CD4-positive, CD25-positive, alpha-beta regulatory T cell (primary cell): Measurements from ENCODE around the gene LDHB. TPM values are rescaled to one million over a fixed set of nuclear protein-coding genes. Genes with fewer than 3 reads are reported as not detected.

Experiments used
- ATAC-seq, 2 donors: fragments of 150-1000 bp; cut with Tn5 transposase; one replicate each; pipeline ENCODE4 v1.10.0; 2021; ENCODE audit warnings: low read depth in 2 of 2, moderate number of reproducible peaks in 2 of 2, moderate library complexity in 1 of 2
- DNase-seq, 3 donors: peaks; one replicate each; pipeline versions ENCODE4 v3.0.0 to v3.0.0-alpha.2; 2012 to 2022; ENCODE audit warnings: mixed read lengths in 1 of 3
- H3K27ac ChIP-seq: one replicate; pipeline ENCODE4 v1.7.0; 2013; ENCODE audit warnings: mild to moderate bottlenecking, low read length; ENCODE audit not compliant: insufficient read depth, poor library complexity, severe bottlenecking
- H3K27me3 ChIP-seq: one replicate; pipeline ENCODE4 v1.7.0; 2013; ENCODE audit warnings: low read length; ENCODE audit not compliant: control insufficient read depth, insufficient read depth
- H3K36me3 ChIP-seq: one replicate; pipeline ENCODE4 v1.7.0; 2013; ENCODE audit warnings: mild to moderate bottlenecking, low read length, moderate library complexity; ENCODE audit not compliant: control insufficient read depth, insufficient read depth
- H3K4me1 ChIP-seq: 2 replicates; pipeline ENCODE4 v1.7.0; 2013; ENCODE audit warnings: mild to moderate bottlenecking, low read length; ENCODE audit not compliant: insufficient read depth, control insufficient read depth, poor library complexity, severe bottlenecking
- H3K4me3 ChIP-seq: one replicate; pipeline ENCODE4 v1.7.0; 2013; ENCODE audit warnings: low read depth, mild to moderate bottlenecking, low read length, moderate library complexity
- H3K9me3 ChIP-seq, 2 experiments: 1 replicate in 1 of 2; 2 replicates in 1 of 2; pipeline ENCODE4 v1.7.0; 2013; ENCODE audit warnings: low read length in 2 of 2, mild to moderate bottlenecking in 1 of 2, moderate library complexity in 1 of 2; ENCODE audit not compliant: control insufficient read depth in 2 of 2
- H3K27ac Mint-ChIP-seq, 3 donors: one replicate each; pipeline ENCODE4 v1.8.0; 2020 to 2022; ENCODE audit warnings: mild to moderate bottlenecking in 3 of 3, mixed read lengths in 3 of 3, moderate library complexity in 2 of 3
- H3K27me3 Mint-ChIP-seq: one replicate; pipeline ENCODE4 v1.8.0; 2022; ENCODE audit warnings: mild to moderate bottlenecking, mixed read lengths
- H3K36me3 Mint-ChIP-seq: one replicate; pipeline ENCODE4 v1.8.0; 2020; ENCODE audit warnings: mixed read lengths
- H3K4me1 Mint-ChIP-seq, 4 donors: one replicate each; pipeline ENCODE4 v1.8.0; 2020 to 2022; ENCODE audit warnings: mixed read lengths in 4 of 4, mild to moderate bottlenecking in 1 of 4
- H3K4me3 Mint-ChIP-seq, 4 donors: one replicate each; pipeline ENCODE4 v1.8.0; 2020 to 2022; ENCODE audit warnings: mild to moderate bottlenecking in 4 of 4, mixed read lengths in 4 of 4, moderate library complexity in 3 of 4
- H3K9me3 Mint-ChIP-seq, 7 donors: one replicate each; pipeline ENCODE4 v1.8.0; 2020 to 2022; ENCODE audit warnings: mixed read lengths in 7 of 7, mild to moderate bottlenecking in 3 of 7, moderate library complexity in 2 of 7
- polyA plus RNA-seq, 4 donors: library from polyadenylated mRNA; unstranded; fragments of 300-500 nt; fragmentation: Illumina TruSeq; gene quantifications; one replicate each; pipeline ENCODE4 v1.2.3, GENCODE V29; 2021
- total RNA-seq: library from RNA; stranded (reverse); gene quantifications from one replicate; pipeline ENCODE4 v1.2.3, GENCODE V29; 2022

LDHB gene
- total and polyA plus RNA-seq, 5 donors from 2014 or later = 602 to 2,327 (median 2,045) TPM

DNA sequence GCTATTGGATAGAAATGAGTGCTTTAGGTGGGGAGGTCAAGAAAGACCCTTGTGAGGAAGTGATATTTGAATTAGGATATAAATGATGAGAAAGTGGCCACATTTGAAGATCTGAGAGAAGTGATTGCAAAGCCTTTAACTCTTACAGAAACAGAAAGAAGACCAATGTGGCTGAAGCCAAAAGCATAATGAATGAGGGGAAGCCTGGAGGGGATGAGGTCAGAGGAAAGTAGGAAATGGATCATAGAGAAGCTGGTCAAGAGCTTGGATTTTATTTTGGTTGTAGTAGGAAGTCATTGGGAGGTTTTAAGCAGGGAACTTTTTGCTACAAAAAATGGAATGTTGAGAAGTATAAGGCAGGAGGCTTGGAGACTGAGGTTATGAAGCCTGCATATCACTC is 49.4 kb downstream of the LDHB start:
- ATAC-seq (no peak), DNase-seq (no peak)
- Histone ChIP-seq H3K27ac (no peak overlapping the region), H3K9me3 (no peaks in the 10 kb centered on the region), H3K36me3 (no peaks in the 10 kb centered on the region), H3K4me3 (no peak overlapping the region), H3K4me1 (peaks cover 13% of the 10 kb centered on the region), H3K27me3 (peaks cover 2% of the 10 kb centered on the region)
- no peak overlapping the region for H3K27ac Mint-ChIP-seq
- H3K4me3 Mint-ChIP-seq = no peak overlapping the region
- no peaks in the 10 kb centered on the region for H3K36me3 Mint-ChIP-seq
- H3K4me1 Mint-ChIP-seq = peaks cover 5 to 13% (median 9%) of the 10 kb centered on the region in 4 donors
- H3K9me3 Mint-ChIP-seq = no peaks in the 10 kb centered on the region
- H3K27me3 Mint-ChIP-seq = peaks cover 11% of the 10 kb centered on the region

DNA sequence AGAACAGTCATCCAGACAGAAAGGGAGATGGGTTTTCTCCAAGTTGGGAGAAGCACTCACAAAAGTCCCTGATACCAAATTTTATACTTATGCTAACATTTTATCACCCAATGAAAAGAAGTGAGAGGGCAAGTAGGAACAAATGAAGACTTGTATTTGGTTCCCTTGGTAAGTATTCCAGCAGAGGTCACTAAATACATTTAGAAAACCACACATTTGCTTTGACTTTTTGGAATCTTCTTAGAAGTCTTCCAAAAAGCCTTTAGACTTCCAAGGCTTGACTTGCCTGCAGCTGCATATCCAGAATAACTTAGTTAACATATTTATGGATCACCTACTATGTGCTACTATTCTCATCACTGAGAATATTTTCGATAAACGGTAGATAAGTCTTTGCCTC is 49.9 kb downstream of the LDHB start:
- no peak overlapping the region for H3K27ac Mint-ChIP-seq
- ATAC-seq (no peak), DNase-seq (peak in 2 of 3 donors; percentile 40 to 53)
- Histone ChIP-seq H3K36me3 (no peaks in the 10 kb centered on the region), H3K27me3 (peaks cover 2% of the 10 kb centered on the region), H3K4me3 (no peak overlapping the region), H3K27ac (no peak overlapping the region), H3K4me1 (peaks cover 8% of the 10 kb centered on the region), H3K9me3 (no peaks in the 10 kb centered on the region)
- H3K4me1 Mint-ChIP-seq = peaks cover under 1 to 8% (median 5%) of the 10 kb centered on the region in 4 donors
- H3K36me3 Mint-ChIP-seq = no peaks in the 10 kb centered on the region
- H3K27me3 Mint-ChIP-seq = peaks cover 16% of the 10 kb centered on the region
- H3K4me3 Mint-ChIP-seq = no peak overlapping the region
- no peaks in the 10 kb centered on the region for H3K9me3 Mint-ChIP-seq

GRCh38 chr12:21606175-21606574 is 51.5 kb downstream of the LDHB start:
- H3K4me1 ChIP-seq = peaks cover 4% of the 10 kb centered on the region
- Mint-ChIP-seq H3K9me3 (no peaks in the 10 kb centered on the region), H3K36me3 (no peaks in the 10 kb centered on the region), H3K4me1 (peaks cover 0 to 3% (median 1%) of the 10 kb centered on the region in 4 donors), H3K27ac (no peak overlapping the region), H3K4me3 (no peak overlapping the region), H3K27me3 (peaks cover 22% of the 10 kb centered on the region)
- ATAC-seq (no peak), DNase-seq (no peak)
- H3K36me3 ChIP-seq = no peaks in the 10 kb centered on the region
- no peak overlapping the region for H3K4me3 ChIP-seq
- H3K9me3 ChIP-seq = no peaks in the 10 kb centered on the region
- peaks cover 2% of the 10 kb centered on the region for H3K27me3 ChIP-seq
- no peak overlapping the region for H3K27ac ChIP-seq

GRCh38 chr12:21604245-21605101 is 53.2 kb downstream of the LDHB start, which contains the start of gene GYS2:
Gene GYS2 (minus strand): TSS chr12:21604847. CDS start chr12:21604592, 255 bp downstream.
- Histone ChIP-seq H3K4me3 (no peak within 1 kb of the TSS), H3K27ac (no peak within 1 kb of the TSS), H3K27me3 (peaks cover 2% of the 10 kb centered on the region), H3K4me1 (peaks cover 4% of the 10 kb centered on the region), H3K9me3 (no peaks in the 10 kb centered on the region), H3K36me3 (no peaks in the 10 kb centered on the region)
- H3K9me3 Mint-ChIP-seq = no peaks in the 10 kb centered on the region
- ATAC-seq (no peak), DNase-seq (no peak)
- H3K27me3 Mint-ChIP-seq = peaks cover 22% of the 10 kb centered on the region
- H3K4me3 Mint-ChIP-seq = no peak within 1 kb of the TSS
- H3K36me3 Mint-ChIP-seq = no peaks in the 10 kb centered on the region
- no peaks in the 10 kb centered on the region for H3K4me1 Mint-ChIP-seq
- no peak within 1 kb of the TSS for H3K27ac Mint-ChIP-seq

GRCh38 chr12:21602774-21603173 is 54.9 kb downstream of the LDHB start:
- DNase-seq (no peak), ATAC-seq (no peak)
- H3K4me1 ChIP-seq = no peaks in the 10 kb centered on the region
- H3K36me3 Mint-ChIP-seq = no peaks in the 10 kb centered on the region
- H3K9me3 ChIP-seq = no peaks in the 10 kb centered on the region
- no peak overlapping the region for H3K4me3 Mint-ChIP-seq
- no peak overlapping the region for H3K4me3 ChIP-seq
- peaks cover 2% of the 10 kb centered on the region for H3K27me3 ChIP-seq
- H3K9me3 Mint-ChIP-seq = no peaks in the 10 kb centered on the region
- no peak overlapping the region for H3K27ac Mint-ChIP-seq
- no peaks in the 10 kb centered on the region for H3K4me1 Mint-ChIP-seq
- no peak overlapping the region for H3K27ac ChIP-seq
- no peaks in the 10 kb centered on the region for H3K36me3 ChIP-seq
- peaks cover 22% of the 10 kb centered on the region for H3K27me3 Mint-ChIP-seq

GRCh38 chr12:21600196-21600595 is 57.4 kb downstream of the LDHB start:
- no peaks in the 10 kb centered on the region for H3K9me3 ChIP-seq
- Mint-ChIP-seq H3K9me3 (peaks cover 0 to 3% (median 0%) of the 10 kb centered on the region in 7 donors), H3K4me3 (no peak overlapping the region), H3K27me3 (peaks cover 22% of the 10 kb centered on the region), H3K4me1 (peaks cover 0 to 6% (median 0%) of the 10 kb centered on the region in 4 donors), H3K36me3 (no peaks in the 10 kb centered on the region), H3K27ac (no peak overlapping the region)
- ATAC-seq (no peak), DNase-seq (no peak)
- H3K4me1 ChIP-seq = no peaks in the 10 kb centered on the region
- no peaks in the 10 kb centered on the region for H3K36me3 ChIP-seq
- no peaks in the 10 kb centered on the region for H3K27me3 ChIP-seq
- no peak overlapping the region for H3K27ac ChIP-seq
- no peak overlapping the region for H3K4me3 ChIP-seq

GRCh38 chr12:21599143-21599999 is 58.3 kb downstream of the LDHB start:
- Mint-ChIP-seq H3K27me3 (peaks cover 14% of the 10 kb centered on the region), H3K36me3 (no peaks in the 10 kb centered on the region), H3K9me3 (peaks cover 0 to 4% (median 0%) of the 10 kb centered on the region in 7 donors), H3K4me3 (no peak overlapping the region), H3K27ac (peak overlapping the region in 1 of 3 donors; percentile 8), H3K4me1 (peaks cover 0 to 6% (median 0%) of the 10 kb centered on the region in 4 donors)
- no peak overlapping the region for H3K4me3 ChIP-seq
- H3K4me1 ChIP-seq = no peaks in the 10 kb centered on the region
- ATAC-seq (no peak), DNase-seq (no peak)
- H3K9me3 ChIP-seq = no peaks in the 10 kb centered on the region
- H3K27me3 ChIP-seq = no peaks in the 10 kb centered on the region
- no peak overlapping the region for H3K27ac ChIP-seq
- no peaks in the 10 kb centered on the region for H3K36me3 ChIP-seq
